Stimulated activated CD4-positive, alpha-beta T cell treated with anti-CD3 and anti-CD28 coated beads, Interleukin-2, amount 100 ng/mL, for 24 hours (primary cell): ENCODE results near the gene CALN1.

Source experiments
- DNase-seq, 2 donors: peaks; one replicate each; pipeline ENCODE4 v3.0.0-alpha.2; 2020

Gene CALN1

GRCh38 chr7:72028267-72028666 lies 383.9 kb downstream of the CALN1 start:
- DNase-seq, result no peak

GRCh38 chr7:72025381-72025960 lies 386.7 kb downstream of the CALN1 start:
- DNase-seq, result no peak

DNA sequence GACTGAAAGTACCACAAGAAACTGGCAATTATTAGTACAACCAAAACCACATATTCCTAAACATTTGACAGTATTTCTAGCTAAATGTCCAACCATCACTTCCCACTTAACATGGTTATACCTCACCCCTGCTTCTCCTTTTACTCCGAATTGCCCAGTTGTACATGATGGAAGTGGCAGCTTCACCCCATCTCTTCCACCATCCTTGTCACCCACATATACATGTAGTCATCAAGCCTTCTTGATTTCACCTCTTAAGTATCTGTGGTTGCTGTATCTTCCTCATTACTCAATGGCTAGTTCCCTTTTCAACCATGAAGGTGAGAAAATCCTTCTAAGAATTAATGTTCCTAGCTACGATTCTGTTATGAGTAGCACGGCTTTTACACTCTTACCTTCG lies 388.2 kb downstream of the CALN1 start:
- DNase-seq, result no peak

DNA sequence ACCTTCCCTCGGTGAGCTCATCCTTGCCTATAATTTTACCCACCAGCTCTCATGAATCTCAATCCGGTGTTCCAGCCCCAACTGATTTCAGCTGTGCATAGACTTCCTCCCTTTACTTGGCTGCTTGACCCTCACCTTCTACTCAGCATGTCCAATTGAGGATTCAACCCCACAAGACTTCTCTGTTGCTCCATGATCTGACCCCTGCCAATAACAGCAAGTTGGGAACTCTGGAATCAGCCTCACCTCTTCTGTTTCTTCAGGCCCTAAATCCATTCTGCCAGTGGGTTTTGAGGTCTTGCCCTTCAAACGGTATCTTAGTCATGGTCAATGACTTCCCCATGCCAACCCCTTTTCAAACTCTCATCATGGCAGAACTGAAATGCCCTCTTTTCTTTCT lies 390.4 kb downstream of the CALN1 start:
- no peak for DNase-seq

DNA sequence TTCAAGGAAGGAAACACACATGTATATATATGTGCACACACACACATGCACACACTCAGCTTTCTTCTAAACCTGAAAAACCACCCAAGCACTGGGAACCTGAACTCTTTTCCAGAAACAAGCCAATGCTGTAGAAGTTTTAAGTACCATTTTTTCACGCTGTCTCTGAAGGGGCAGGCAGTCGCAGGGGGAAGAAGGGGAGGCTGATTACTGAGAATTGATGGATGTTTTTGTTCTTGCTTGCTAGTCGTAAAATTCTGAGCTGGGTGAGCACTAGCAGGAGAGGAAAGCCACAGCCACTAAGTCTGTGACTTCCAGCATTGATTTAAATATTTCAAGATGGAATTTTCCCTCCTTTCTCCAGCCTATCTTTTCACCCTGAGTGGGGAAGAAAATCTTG lies 391.8 kb downstream of the CALN1 start:
- no peak for DNase-seq

GRCh38 chr7:72019436-72019835 lies 392.7 kb downstream of the CALN1 start:
- DNase-seq, result no peak

DNA sequence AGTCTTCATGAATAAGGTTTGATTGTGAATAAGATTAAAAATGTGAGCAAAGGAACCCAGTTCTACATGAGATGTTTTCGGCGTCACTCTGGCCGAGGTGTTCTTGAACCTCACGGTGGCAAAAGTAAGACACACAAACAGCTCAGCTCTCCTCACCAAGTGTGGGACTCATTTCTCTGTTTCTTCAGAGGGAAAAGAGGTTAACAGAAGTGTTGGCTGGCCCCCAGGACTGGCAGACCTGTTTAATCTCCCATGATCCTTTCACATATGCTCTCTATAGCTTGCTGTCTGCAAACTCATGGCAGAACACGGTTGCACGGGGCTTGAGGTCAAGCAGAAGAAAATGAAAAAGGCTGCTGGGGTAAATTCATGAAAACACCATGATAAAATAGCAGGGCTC lies 394.4 kb downstream of the CALN1 start:
- no peak for DNase-seq

- DNase-seq, result no peak
Measured at GRCh38 chr7:72016574-72016973, 395.6 kb downstream of the CALN1 start.

DNA sequence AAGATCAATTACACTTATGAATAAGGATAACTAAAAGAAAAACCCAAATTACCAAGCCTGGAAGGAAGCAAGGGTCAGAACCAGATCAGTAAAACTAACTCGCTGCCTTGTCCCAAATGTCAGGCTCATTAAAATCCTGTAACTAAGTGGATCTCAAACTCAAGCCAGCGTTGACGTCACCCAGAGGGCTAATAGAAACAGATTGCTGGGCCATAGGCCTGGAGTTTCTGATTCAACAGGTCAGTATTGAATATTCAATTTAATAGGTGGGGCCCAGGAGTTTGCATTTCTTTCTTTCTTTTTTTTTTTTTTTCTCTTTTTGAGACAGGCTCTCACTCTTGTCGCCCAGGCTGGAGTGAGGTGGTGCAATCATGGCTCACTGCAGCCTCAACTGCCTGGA lies 397.0 kb downstream of the CALN1 start:
- no peak for DNase-seq

GRCh38 chr7:72007018-72007417 lies 405.1 kb downstream of the CALN1 start:
- no peak for DNase-seq

- DNase-seq, result no peak
Measured at GRCh38 chr7:72003236-72003635, 408.9 kb downstream of the CALN1 start.

DNA sequence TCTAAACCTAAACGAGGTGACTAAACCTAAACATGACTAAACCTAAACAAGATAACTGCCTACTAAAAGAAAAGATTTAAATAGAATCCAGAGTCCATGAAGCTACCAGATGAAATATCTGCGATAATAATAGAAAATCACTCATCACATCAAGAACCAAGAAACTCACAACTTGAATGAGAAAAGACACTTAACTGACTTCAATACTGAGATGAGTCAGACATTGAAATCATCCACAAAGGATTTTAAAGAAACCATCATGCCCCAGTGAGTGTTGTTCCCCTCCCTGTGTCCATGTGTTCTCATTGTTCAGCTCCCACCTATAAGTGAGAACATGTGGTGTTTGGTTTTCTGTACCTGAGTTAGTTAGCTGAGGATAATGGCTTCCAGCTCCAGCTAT lies 416.0 kb downstream of the CALN1 start:
- DNase-seq, result no peak

GRCh38 chr7:71995111-71995510 lies 417.0 kb downstream of the CALN1 start:
- DNase-seq, result no peak

- no peak for DNase-seq
Measured at GRCh38 chr7:71991586-71991985, 420.6 kb downstream of the CALN1 start.

DNA sequence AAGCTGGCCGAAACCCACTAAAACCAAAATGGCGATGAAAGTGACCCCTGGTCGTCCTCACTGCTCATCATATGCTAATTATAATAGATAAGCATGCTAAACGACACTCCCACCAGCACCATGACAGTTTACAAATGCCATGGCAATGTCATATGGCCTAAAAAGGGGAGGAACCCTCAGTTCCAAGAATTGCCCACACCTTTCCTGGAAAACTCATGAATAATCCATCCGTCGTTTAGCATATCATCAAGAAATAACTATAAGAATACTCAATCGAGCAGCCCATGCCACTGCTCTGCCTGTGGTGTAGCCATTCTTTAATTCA lies 422.0 kb downstream of the CALN1 start:
- DNase-seq, result no peak

GRCh38 chr7:71988201-71988600 lies 423.9 kb downstream of the CALN1 start:
- DNase-seq, result no peak

GRCh38 chr7:71987200-71987767 lies 424.9 kb downstream of the CALN1 start:
- DNase-seq, result no peak

DNA sequence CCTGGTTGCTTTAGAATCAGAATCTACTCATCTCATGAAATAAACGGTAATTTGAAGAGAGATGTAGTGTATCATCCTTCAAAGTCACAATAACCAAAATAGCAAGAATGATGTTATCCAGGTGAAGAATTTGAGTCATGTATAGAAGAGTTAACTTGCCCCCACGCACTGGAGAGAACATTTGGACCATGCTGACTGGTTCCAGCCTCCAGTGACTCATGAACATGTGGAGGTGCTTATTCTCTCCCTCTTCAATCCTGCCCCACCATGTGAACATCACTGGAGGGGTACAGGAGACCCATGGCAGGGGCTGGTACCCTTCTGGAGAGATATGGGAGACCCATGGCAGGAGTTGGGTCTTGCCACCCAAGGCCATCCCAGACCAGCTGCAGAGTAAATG lies 427.8 kb downstream of the CALN1 start:
- no peak for DNase-seq

DNA sequence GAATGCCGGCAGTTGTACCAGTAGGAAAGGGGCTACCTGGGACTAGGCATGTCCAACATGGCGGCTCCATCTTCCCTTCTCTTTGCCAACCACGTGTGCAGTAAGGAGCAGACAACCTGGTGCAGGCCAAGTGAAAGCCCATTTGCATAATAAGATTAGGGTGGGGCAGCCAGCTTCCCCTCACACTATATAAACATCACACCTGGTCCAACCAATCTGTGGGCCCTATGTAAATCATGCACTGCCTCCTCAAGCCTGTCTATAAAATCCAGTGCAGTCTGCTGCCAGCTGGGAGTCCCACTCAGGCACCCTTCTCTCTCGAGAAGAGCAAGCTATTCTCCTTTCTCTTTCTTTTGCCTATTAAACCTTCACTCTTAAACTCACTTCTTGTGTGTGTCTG lies 429.3 kb downstream of the CALN1 start:
- no peak for DNase-seq

DNA sequence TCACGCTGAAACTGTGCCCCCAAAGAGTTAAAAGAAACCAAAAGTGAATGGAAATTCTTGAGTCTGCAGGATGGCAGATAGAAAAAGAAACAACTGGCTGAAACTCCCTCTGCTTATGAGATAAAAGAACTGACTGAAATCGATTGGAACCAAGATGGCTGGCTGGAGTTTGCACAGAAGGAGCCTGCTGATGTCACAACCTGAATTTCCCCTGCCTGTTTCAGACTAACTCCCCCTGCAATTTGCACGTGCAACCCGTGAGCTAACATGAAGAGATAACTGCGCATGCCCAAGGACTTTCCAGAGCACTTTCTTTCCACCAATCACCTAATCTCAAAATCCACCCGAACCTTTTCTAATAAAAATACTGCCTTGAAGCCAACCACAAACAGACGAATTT lies 435.5 kb downstream of the CALN1 start:
- no peak for DNase-seq

DNA sequence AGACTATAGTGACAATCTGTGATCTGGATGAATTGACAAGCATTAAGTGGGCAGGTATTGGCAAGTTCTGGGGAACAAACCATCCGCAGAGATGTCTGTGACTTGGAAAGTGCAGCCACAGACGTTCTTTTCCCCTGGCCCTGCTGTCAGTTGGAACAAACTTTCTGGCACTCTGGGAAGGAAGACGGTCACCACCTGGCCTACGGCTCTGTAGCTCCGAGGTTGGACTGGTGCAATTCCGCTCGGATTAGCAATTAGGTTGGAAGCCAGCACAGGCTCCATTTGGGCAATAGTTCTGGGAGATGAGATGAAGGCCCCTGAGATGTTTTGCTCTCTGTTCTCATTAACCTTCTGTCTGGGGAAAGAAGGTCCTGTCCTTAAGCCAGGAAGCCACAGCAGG lies 437.5 kb downstream of the CALN1 start:
- DNase-seq, result no peak

GRCh38 chr7:71972534-71972933 lies 439.6 kb downstream of the CALN1 start:
- DNase-seq, result no peak

DNA sequence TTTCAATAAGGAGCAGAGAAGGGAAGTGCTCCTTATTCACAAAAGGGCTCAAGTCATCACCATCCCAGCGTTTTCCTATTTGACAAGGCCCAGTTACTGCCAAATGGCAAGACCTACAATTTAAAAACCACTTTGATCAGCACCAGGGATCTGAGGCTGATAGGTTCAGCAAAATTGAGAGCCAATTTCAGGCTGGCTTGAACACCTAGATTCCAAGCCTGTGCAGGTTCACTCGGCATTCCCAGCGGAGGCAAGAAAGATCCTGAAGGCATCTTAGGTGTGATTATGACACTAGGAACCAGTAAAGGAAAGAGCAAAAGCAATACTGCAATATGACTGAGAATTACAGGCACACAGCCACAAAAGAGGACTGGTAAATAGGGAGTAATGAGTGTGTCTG lies 441.4 kb downstream of the CALN1 start:
- DNase-seq, result no peak

GRCh38 chr7:71962636-71963035 lies 449.5 kb downstream of the CALN1 start:
- no peak for DNase-seq

DNA sequence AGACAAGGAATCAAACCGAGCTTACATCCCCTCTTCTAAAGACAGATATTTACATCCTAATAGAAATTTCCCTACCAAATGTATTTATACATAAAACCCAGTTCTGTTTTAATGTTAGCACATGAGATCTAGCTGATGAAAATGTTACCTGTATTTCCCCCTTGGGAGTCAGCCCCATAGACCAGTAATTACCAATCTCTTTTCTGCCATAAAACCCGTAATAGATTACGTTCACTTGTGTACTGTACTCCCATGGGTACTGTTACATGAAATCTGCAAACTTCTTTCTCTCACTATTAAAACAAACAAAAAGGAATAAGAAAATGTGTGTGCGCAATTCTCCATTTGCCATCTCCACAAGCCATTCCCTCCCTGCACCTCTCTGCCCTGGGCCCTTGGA lies 450.9 kb downstream of the CALN1 start:
- no peak for DNase-seq

- no peak for DNase-seq
Measured at GRCh38 chr7:71942115-71942514, 470.0 kb downstream of the CALN1 start.
